Measurements from ENCODE around the gene CAD. TPM values are rescaled to one million over a fixed set of nuclear protein-coding genes. Genes with fewer than 3 reads are reported as not detected.

CAD gene
- total RNA-seq, 3 donors from 2014 or later = 15.5 to 33.4 (median 17.3) TPM

DNA sequence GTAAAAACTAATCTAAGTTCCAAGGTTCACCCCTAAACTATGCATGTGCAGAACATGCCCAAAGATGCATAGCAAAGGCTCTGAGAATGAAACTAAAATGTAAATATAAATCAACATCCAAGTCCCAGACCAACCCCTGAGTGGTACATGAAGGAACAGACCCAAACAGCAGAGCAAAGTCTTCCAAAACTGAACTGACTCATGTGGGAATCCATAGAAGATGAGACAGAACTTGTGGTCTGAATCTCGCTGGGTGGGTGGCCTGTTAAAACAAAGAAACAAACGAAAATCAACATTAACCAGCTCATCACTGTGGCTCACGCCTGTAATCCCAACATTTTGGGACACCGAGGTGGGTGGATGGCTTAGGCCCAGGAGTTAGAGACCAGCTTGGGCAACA, 34.8 kb upstream of the CAD start:
- peaks cover 0 to 8% of the 10 kb centered on the region in 2 donors for H3K4me1 ChIP-seq
- intact Hi-C loops (cut with DNase I; ENCODE audit: low total_unique reads) = no loop called here
- TF ChIP-seq, protein P1, sequence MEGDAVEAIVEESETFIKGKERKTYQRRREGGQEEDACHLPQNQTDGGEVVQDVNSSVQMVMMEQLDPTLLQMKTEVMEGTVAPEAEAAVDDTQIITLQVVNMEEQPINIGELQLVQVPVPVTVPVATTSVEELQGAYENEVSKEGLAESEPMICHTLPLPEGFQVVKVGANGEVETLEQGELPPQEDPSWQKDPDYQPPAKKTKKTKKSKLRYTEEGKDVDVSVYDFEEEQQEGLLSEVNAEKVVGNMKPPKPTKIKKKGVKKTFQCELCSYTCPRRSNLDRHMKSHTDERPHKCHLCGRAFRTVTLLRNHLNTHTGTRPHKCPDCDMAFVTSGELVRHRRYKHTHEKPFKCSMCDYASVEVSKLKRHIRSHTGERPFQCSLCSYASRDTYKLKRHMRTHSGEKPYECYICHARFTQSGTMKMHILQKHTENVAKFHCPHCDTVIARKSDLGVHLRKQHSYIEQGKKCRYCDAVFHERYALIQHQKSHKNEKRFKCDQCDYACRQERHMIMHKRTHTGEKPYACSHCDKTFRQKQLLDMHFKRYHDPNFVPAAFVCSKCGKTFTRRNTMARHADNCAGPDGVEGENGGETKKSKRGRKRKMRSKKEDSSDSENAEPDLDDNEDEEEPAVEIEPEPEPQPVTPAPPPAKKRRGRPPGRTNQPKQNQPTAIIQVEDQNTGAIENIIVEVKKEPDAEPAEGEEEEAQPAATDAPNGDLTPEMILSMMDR (IDR thresholded peaks at IDR 0.05) = no peak
- TF ChIP-seq POLR2A (IDR thresholded peaks at IDR 0.05) = no peak
- TF ChIP-seq POLR2AphosphoS5 (IDR thresholded peaks at IDR 0.05) = no peak
- DNase-seq (ENCODE audit: low spot score in 2 of 2) = no peak
- no peak overlapping the region for H3K4me3 ChIP-seq
- H3K9me3 ChIP-seq = no peaks in the 10 kb centered on the region
- H3K27ac ChIP-seq = peak overlapping the region in 1 of 2 donors; percentile 94
- H3K27me3 ChIP-seq = no peaks in the 10 kb centered on the region
- H3K36me3 ChIP-seq = no peaks in the 10 kb centered on the region

DNA sequence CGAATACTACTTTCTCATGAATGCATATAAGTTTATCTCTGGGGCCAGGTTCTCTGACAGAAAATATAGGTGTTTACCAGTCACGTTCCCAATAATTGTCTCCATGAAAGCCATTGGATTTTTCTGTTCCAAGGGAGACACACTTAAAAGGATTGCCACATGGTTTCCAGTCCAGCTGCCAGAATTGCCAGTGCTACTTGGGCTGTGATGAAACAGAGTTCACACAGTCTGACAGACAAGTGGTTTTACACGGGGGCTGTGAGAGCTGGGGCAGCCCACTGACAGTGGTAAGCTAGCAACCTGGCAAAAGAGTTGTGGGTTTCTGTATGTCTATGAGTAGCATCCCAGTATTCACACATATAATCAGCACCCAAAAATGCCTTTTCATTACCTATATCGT, 33.1 kb upstream of the CAD start:
- intact Hi-C loops (cut with DNase I; ENCODE audit: low total_unique reads) = no loop called here
- H3K9me3 ChIP-seq = no peaks in the 10 kb centered on the region
- H3K36me3 ChIP-seq = no peaks in the 10 kb centered on the region
- DNase-seq (ENCODE audit: low spot score in 2 of 2) = no peak
- peak overlapping the region; percentile 72 to 91 for H3K27ac ChIP-seq
- no peaks in the 10 kb centered on the region for H3K27me3 ChIP-seq
- peaks cover 0 to 8% of the 10 kb centered on the region in 2 donors for H3K4me1 ChIP-seq
- TF ChIP-seq POLR2AphosphoS5 (IDR thresholded peaks at IDR 0.05) = peak in 1 of 3 donors; percentile 79
- TF ChIP-seq, protein P1 (IDR thresholded peaks at IDR 0.05) = no peak
- H3K4me3 ChIP-seq = no peak overlapping the region

GRCh38 chr2:27185331-27186026, 31.7 kb upstream of the CAD start:
- no peaks in the 10 kb centered on the region for H3K9me3 ChIP-seq
- H3K27me3 ChIP-seq = no peaks in the 10 kb centered on the region
- no peaks in the 10 kb centered on the region for H3K36me3 ChIP-seq
- H3K27ac ChIP-seq = peak overlapping the region; percentile 72 to 91
- intact Hi-C loops (cut with DNase I; ENCODE audit: low total_unique reads) = no loop called here
- no peak for DNase-seq (ENCODE audit: low spot score in 2 of 2)
- H3K4me3 ChIP-seq = no peak overlapping the region
- H3K4me1 ChIP-seq = peaks cover 0 to 8% of the 10 kb centered on the region in 2 donors
- TF ChIP-seq POLR2A (IDR thresholded peaks at IDR 0.05) = no peak
- peak; percentile 55 to 60 (median 57) for TF ChIP-seq POLR2AphosphoS5 (IDR thresholded peaks at IDR 0.05)

DNA sequence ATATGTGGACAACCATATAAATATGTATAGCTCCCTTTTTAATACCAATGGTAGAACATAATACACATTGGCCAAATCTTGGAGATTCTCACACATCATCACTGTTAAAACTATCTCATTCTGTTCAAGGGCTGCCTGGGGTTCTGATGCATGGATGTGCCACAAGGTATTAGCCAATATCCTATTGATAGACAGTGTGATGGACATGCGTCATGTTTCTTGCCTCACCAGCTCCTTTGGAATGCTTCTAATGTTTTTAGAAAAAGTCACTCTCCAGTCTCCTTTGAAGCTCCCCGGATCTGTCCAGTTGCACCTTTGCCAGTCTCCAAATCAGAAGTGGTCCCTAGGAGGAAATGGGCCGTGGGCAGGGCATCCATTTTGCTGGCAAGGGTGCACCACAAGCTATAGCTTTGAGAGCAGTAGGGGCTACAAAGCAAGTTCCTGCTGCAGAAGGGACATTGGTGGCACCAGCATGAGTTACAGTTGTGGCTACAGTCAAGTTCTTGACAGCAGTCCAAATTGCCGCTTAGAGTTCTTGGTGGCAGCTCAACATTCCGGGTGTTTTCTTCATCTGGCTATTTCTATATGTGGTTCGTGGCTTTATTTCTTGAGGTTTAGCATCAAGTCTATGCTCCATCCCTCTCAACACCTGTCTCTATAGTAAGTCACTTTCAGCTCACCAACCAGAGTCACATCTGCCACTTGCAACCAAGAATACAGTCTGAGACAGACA, 30.4 kb upstream of the CAD start:
- DNase-seq (ENCODE audit: low spot score in 2 of 2) = no peak
- H3K27ac ChIP-seq = peak overlapping the region in 1 of 2 donors; percentile 91
- no peaks in the 10 kb centered on the region for H3K36me3 ChIP-seq
- no peaks in the 10 kb centered on the region for H3K27me3 ChIP-seq
- no peak overlapping the region for H3K4me3 ChIP-seq
- intact Hi-C loops (cut with DNase I; ENCODE audit: low total_unique reads) = no loop called here
- H3K4me1 ChIP-seq = no peaks in the 10 kb centered on the region
- TF ChIP-seq POLR2AphosphoS5 (IDR thresholded peaks at IDR 0.05) (no peak), POLR2A (IDR thresholded peaks at IDR 0.05) (no peak)
- TF ChIP-seq, protein P1 (IDR thresholded peaks at IDR 0.05) = no peak
- no peaks in the 10 kb centered on the region for H3K9me3 ChIP-seq

- intact Hi-C loops (cut with DNase I; ENCODE audit: low total_unique reads) = no loop called here
- Histone ChIP-seq H3K27ac (no peak overlapping the region), H3K9me3 (no peaks in the 10 kb centered on the region), H3K4me1 (no peaks in the 10 kb centered on the region), H3K4me3 (no peak overlapping the region), H3K27me3 (no peaks in the 10 kb centered on the region), H3K36me3 (no peaks in the 10 kb centered on the region)
- DNase-seq (ENCODE audit: low spot score in 2 of 2) = no peak
- TF ChIP-seq, protein P1 (IDR thresholded peaks at IDR 0.05) = no peak
- TF ChIP-seq POLR2AphosphoS5 (IDR thresholded peaks at IDR 0.05) = no peak
- no peak for TF ChIP-seq POLR2A (IDR thresholded peaks at IDR 0.05)
Measured at GRCh38 chr2:27189989-27190388, 27.2 kb upstream of the CAD start.
